Posterior cingulate gyrus (tissue), 11 donors: ENCODE data around the gene LIN7B.
A peak's percentile ranks its signal among the peaks of the same experiment; 100 is the strongest.

Source experiments
- DNase-seq, 10 donors: peaks; one replicate each; pipeline versions ENCODE4 v3.0.0 to v3.0.0-alpha.2; 2020 to 2021; ENCODE audit warnings: mixed read lengths in 3 of 10
- intact Hi-C: fragments of 100-400 bp; cut with DNase I; formaldehyde crosslinking; loops from one replicate; pipeline ENCODE4 v1.15.1; 2023

Gene LIN7B

GRCh38 chr19:49094505-49095482 lies 19.4 kb upstream of the LIN7B start:
- intact Hi-C loops = loop anchor here (5.0 kb wide), 2 partner anchors 53 to 113 kb away; no protein-coding TSS in a partner anchor

DNA sequence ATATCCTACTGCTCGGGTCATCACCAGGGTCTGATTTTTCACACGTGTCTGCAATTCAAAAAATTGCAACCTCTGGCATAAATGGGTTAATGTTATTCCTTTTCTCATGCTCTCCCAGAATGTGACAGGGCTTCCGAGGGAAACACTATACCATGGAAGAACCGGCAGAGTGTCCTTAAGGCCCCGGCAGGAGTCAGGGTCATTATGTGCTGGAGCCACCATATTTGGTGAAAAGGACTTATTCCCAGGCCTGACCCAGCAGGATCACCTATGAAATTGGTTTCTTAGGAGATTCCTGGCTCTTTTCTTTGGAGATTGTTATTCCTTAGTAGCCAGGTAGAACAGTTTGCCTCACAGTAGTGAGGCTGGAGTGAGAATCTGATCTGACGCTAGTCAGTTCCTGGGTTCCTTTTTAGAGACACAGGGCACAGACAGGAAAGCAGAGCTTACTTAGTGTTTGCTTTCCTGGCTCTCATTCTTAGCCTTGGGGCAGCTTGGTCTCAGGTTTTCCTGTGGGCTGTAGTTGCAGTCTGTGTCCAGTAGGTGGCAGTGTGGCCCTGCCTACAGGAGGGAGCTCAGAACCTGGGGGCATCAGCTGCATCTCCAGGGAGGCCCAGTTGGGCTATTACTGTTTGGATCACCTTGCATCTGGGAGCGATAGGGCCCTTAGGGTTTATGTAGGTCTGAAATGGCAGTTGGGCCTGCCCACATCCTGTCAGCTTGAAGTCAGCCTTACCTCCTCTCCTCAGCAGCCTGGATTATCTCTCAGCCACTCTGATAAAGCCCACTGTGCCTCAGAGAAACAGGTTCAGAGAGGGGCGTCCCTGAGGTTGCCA lies 16.5 kb upstream of the LIN7B start:
- intact Hi-C loops = loop anchor here (5.0 kb wide), 2 partner anchors 50 to 110 kb away; no protein-coding TSS in a partner anchor
- peak; percentile 54 to 96 (median 78) for DNase-seq

More at GRCh38 chr19:49094505-49095482, 19.4 kb upstream of the LIN7B start:
- DNase-seq = peak; percentile 9 to 92 (median 46)

DNA sequence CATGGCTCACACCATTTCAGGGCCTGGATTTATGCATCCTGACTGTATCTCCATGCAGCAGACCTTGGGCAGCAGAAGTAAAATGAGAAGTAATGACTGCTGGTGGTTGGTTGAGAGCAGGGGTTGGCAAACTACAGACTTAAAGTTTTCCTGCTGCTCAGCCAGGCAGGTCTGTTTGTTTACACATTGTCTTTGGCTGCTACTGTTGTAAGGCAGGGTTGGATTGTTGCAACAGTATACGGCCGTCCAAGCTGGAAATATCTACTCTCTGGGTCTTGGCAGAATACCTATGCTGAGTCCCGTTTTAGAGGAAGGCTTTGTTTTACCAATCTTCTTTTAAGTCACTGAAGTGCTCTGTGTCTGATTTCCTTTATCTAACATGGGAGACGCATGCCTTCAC lies 15.4 kb upstream of the LIN7B start:
- DNase-seq = no peak
- intact Hi-C loops = loop anchor here (5.0 kb wide), 2 partner anchors 49 to 109 kb away; no protein-coding TSS in a partner anchor

- DNase-seq = no peak
- intact Hi-C loops = no loop called here
These were observed 13.0 kb upstream of the LIN7B start for GRCh38 chr19:49101160-49101559.

DNA sequence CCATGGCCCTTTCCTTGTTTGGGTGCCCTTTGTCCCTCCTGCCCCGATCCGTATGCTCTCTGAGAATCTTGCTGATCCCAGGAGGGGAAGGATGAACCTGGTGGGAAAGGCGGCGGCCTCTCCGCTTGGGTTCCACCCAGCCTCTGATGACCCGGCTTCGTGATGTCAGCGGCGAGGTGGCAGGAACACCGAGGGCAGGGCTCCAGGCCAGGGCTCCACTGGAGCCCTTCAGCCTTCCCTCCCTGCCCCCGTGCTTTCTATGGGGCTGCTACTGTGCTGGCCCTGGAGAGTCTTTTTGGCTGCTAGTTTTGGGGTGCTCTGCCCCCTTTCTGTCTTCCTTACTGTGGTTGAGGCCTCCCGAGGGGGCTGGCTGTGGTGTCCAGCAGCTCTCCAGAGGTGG lies 11.9 kb upstream of the LIN7B start:
- intact Hi-C loops = no loop called here
- DNase-seq = no peak

- intact Hi-C loops = no loop called here
- no peak for DNase-seq
These were observed 10.7 kb upstream of the LIN7B start for GRCh38 chr19:49103331-49104085.

DNA sequence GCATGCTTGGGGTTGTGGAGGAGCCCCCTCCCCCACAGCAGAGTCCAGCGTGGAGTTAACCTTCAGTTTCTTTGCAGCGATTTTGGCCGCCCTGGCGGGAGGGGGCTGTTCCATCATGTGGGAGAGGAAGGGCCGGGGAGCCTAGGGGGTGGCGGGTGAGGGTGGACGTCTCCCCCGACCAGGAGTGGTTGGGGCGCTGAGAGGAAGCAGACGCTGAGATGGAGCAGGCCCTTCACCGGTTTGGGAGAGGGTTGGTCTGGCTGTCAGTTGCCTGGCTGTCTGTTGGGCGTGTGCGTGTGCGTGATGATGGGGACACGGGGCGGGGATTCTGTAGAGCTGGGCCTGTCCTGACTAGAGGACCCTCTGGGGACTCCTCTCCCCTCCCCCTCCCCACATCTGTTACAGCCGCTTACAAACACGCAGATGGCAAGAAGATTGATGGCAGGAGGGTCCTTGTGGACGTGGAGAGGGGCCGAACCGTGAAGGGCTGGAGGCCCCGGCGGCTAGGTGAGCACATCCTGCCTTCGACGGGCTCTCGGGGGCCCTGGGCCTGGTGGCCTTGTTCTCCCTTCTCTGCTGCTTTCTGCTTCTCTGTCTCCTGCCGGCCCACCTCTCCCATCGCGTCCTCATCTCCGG lies 9.8 kb upstream of the LIN7B start:
- intact Hi-C loops = no loop called here
- DNase-seq = no peak

DNA sequence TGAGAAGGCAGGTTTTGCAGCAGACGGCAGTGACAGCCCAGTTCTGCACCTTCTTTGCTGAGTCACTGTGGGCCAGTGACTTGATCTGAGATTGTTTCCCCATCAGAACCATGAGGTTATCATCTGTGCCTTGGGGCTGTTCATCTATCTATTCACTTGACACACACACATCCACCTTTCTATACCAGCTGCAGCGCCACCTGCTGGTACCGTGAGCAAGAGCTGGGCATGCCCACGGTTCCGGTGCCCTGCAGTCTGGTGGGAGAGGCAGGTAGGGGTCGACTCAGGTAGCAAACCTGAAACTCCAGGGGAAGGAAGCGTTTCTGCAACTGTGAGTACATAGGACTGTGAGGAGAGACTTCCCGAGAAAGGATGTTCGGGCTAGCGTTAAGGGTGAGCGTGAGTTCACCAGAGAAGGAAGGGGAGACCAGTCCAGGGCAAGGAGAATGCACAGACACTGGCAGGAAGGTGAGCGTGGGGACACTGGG lies 7.5 kb upstream of the LIN7B start:
- intact Hi-C loops = no loop called here
- peak in 8 of 10 donors; percentile 44 to 95 (median 72) for DNase-seq

GRCh38 chr19:49107625-49108459 lies 6.3 kb upstream of the LIN7B start:
- intact Hi-C loops = no loop called here
- peak in 1 of 10 donors; percentile 81 for DNase-seq

- intact Hi-C loops = no loop called here
- DNase-seq = no peak
These were observed 5.1 kb upstream of the LIN7B start for GRCh38 chr19:49109051-49109450.

DNA sequence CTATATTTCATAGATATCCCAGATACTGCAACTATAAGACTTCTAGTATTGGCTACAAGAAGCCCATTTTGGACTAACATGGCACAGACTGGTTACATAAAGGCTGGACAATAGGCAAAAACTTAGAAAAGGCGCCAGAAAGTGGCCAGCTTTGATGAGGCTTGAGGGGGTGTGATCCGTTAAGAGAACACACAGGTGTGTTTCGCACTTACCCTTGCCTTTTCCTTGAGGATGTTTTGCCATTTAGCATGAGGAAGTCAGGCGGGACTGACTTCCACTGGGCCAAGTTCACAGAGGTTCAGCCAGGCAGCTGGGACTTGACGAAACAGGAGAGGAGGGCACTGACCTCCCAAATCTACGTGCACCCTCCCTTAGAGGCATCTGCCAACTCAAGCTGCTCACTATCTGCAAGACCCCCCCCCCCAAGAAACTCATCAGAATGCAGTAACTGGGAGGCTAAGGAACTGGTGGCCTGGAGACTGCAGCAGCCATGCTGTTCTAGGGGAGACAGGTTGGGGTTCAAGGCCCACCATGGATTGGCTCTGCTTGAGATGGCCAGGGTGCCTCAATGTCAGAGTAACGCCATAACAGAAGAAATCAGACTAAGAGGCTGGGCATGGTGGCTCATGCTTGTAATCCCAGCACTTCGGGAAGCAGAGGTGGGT lies 4.5 kb upstream of the LIN7B start:
- DNase-seq = no peak
- intact Hi-C loops = no loop called here

DNA sequence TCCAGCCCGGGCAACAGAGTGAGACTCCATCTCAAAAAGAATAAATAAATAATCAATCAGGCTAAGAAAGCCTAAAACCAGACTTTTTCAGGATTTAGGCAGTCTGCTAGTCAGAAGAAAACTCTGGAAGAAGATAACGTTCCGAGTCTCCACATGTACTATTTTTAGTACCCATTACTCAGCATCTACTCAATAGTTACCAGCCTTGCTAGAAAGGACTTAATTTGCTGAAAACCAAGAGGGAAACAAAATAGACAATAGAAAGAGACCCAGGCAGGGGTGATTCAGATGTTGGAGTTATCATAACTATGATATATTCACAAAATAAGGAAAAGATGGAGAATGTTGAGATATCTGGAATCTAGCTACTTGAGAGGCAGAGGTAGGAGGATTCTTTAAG lies 3.6 kb upstream of the LIN7B start:
- intact Hi-C loops = no loop called here
- no peak for DNase-seq

DNA sequence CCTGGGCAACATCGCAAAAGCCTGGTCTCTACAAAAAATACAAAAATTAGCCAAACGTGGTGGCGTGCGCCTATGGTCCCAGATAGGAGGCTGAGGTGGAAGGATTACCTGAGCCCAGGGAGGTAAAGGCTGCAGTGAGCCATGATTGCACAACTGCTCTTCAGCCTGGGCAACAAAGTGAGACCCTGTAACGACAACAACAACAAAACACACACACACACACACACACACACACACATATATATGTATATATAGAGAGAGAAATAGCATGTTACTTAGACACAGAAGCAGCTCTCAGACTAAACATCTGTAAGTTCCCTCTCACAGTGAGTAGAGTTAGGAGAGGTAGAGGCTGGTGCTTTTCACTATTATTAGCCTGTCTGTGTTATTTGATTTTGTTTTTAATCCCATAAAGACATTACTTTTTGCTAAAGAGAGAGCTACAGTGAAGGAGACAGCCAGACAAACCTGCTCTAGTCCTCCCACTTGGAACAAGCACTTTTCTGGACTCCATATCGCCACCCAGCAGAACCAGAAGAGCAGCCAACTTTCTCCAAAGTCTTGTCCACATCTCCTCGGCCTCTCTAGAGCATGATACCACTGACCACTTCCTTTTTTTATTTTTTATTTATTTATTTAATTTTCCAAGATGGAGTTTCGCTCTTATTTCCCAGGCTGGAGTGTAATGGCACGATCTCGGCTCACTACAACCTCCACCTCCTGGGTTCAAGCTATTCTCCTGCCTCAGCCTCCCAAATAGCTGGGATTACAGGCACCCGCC lies 2.8 kb upstream of the LIN7B start:
- intact Hi-C loops = no loop called here
- DNase-seq = no peak

- DNase-seq = peak; percentile 67 to 98 (median 87)
- intact Hi-C loops = no loop called here
These were observed 627 bp downstream of the LIN7B start for GRCh38 chr19:49114630-49115363.

DNA sequence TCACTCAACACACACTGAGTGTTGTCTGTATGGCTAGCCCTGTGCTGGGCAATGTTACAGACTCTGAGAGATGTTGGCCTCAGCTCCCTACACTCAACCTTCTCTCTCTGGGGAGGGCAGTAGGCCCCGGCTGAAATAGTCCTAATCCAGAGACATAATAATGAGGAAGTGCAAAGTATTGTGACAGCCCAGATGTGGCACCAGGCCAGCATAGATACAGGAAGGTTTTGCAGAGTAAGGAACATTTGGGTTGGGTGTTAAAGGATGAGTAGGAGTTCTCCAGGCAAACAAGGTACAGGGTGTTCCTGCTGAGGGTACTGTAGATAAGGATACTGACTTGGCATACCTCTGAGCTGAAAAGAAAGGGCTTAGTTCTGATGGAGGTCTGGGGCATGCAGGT lies 2.4 kb downstream of the LIN7B start:
- DNase-seq = no peak
- intact Hi-C loops = no loop called here

- DNase-seq = peak in 1 of 10 donors; percentile 83
- intact Hi-C loops = no loop called here
These were observed 3.8 kb downstream of the LIN7B start for GRCh38 chr19:49117677-49118564.
